H9 (cell line): ENCODE data around the gene FAM53A. TPM values are rescaled to one million over a fixed set of nuclear protein-coding genes. Genes with fewer than 3 reads are reported as not detected.

Experiments
- DNase-seq: peaks from one replicate; pipeline ENCODE4 v3.0.0-alpha.2; 2017
- H2AFZ ChIP-seq: one replicate; pipeline ENCODE4 v1.6.1; 2013; ENCODE audit warnings: mild to moderate bottlenecking, low read length, control low read depth, moderate library complexity
- H2AK5ac ChIP-seq: 2 replicates; pipeline ENCODE4 v1.6.1; 2013; ENCODE audit warnings: low read length, control low read depth, mixed read lengths; ENCODE audit not compliant: insufficient read length
- H2BK120ac ChIP-seq: one replicate; pipeline ENCODE4 v1.6.1; 2013; ENCODE audit warnings: low read depth, mild to moderate bottlenecking, low read length, control low read depth, inconsistent platforms; ENCODE audit not compliant: poor library complexity, severe bottlenecking
- H2BK12ac ChIP-seq: 2 replicates; pipeline ENCODE4 v1.6.1; 2013; ENCODE audit warnings: low read length, control low read depth, mixed read lengths, low read depth; ENCODE audit not compliant: insufficient read length
- H2BK15ac ChIP-seq: 2 replicates; pipeline ENCODE4 v1.6.1; 2013; ENCODE audit warnings: low read depth, low read length, control low read depth
- H2BK20ac ChIP-seq: one replicate; pipeline ENCODE4 v1.6.1; 2013; ENCODE audit warnings: low read depth, mild to moderate bottlenecking, low read length, control low read depth, inconsistent platforms; ENCODE audit not compliant: poor library complexity, severe bottlenecking
- H2BK5ac ChIP-seq: 2 replicates; pipeline ENCODE4 v1.6.1; 2013; ENCODE audit warnings: low read length, control low read depth, mixed read lengths; ENCODE audit not compliant: insufficient read length
- H3K14ac ChIP-seq: 2 replicates; pipeline ENCODE4 v1.6.1; 2013; ENCODE audit warnings: low read length, control low read depth; ENCODE audit not compliant: insufficient read depth
- H3K18ac ChIP-seq: 2 replicates; pipeline ENCODE4 v1.6.1; 2013; ENCODE audit warnings: low read depth, mild to moderate bottlenecking, mixed read lengths, low read length, control low read depth; ENCODE audit not compliant: insufficient read length
- H3K23ac ChIP-seq: 2 replicates; pipeline ENCODE4 v1.6.1; 2013; ENCODE audit warnings: low read length, control low read depth, mixed read lengths, low read depth; ENCODE audit not compliant: insufficient read length
- H3K23me2 ChIP-seq: 2 replicates; pipeline ENCODE4 v1.6.1; 2013; ENCODE audit warnings: low read depth, mild to moderate bottlenecking, mixed read lengths, low read length, control low read depth; ENCODE audit not compliant: insufficient read length, poor library complexity, severe bottlenecking
- H3K27ac ChIP-seq: 2 replicates; pipeline ENCODE4 v1.5.1; 2013; ENCODE audit warnings: low read length, control low read depth, mixed read lengths, low read depth; ENCODE audit not compliant: insufficient read length
- H3K27me3 ChIP-seq: 2 replicates; pipeline ENCODE4 v1.6.1; 2013; ENCODE audit warnings: low read length, control low read depth, inconsistent platforms; ENCODE audit not compliant: insufficient read depth
- H3K4ac ChIP-seq: 2 replicates; pipeline ENCODE4 v1.6.1; 2013; ENCODE audit warnings: low read depth, mild to moderate bottlenecking, control low read depth, inconsistent platforms, low read length, moderate library complexity
- H3K4me1 ChIP-seq: 2 replicates; pipeline ENCODE4 v1.6.1; 2013; ENCODE audit warnings: low read length, control low read depth, inconsistent platforms; ENCODE audit not compliant: insufficient read depth
- H3K4me2 ChIP-seq: 2 replicates; pipeline ENCODE4 v1.6.1; 2013; ENCODE audit warnings: low read length, control low read depth, mixed read lengths; ENCODE audit not compliant: insufficient read length, insufficient read depth
- H3K56ac ChIP-seq: 2 replicates; pipeline ENCODE4 v1.6.1; 2013; ENCODE audit warnings: low read depth, mild to moderate bottlenecking, mixed read lengths, low read length, control low read depth; ENCODE audit not compliant: insufficient read length
- H3K79me1 ChIP-seq: 2 replicates; pipeline ENCODE4 v1.6.1; 2013; ENCODE audit warnings: low read depth, mild to moderate bottlenecking, moderate library complexity, low read length, control low read depth, inconsistent platforms; ENCODE audit not compliant: insufficient read depth, poor library complexity, severe bottlenecking
- H3K79me2 ChIP-seq: 2 replicates; pipeline ENCODE4 v1.6.1; 2013; ENCODE audit warnings: low read length, control low read depth, inconsistent platforms; ENCODE audit not compliant: insufficient read depth
- H3K9ac ChIP-seq: 2 replicates; pipeline ENCODE4 v1.6.1; 2013; ENCODE audit warnings: low read length, control low read depth, mixed read lengths; ENCODE audit not compliant: insufficient read length; ENCODE audit errors: extremely low read depth
- H3K9me3 ChIP-seq: one replicate; pipeline ENCODE4 v1.6.1; 2013; ENCODE audit warnings: low read depth, low read length, inconsistent platforms; ENCODE audit not compliant: control insufficient read depth
- H3T11ph ChIP-seq: one replicate; pipeline ENCODE4 v1.6.1; 2013; ENCODE audit warnings: mild to moderate bottlenecking, low read length, control low read depth, inconsistent platforms
- H4K20me1 ChIP-seq: one replicate; pipeline ENCODE4 v1.6.1; 2013; ENCODE audit not compliant: control insufficient read depth, insufficient read length, insufficient read depth
- H4K5ac ChIP-seq: 2 replicates; pipeline ENCODE4 v1.6.1; 2013; ENCODE audit warnings: low read depth, mild to moderate bottlenecking, mixed read lengths, low read length, control low read depth; ENCODE audit not compliant: insufficient read length
- H4K8ac ChIP-seq: replicated peaks from 2 replicates; pipeline ENCODE4 v1.6.1; 2013; ENCODE audit warnings: low read length, control low read depth, mixed read lengths, low read depth; ENCODE audit not compliant: insufficient read length
- H4K91ac ChIP-seq: 2 replicates; pipeline ENCODE4 v1.6.1; 2013; ENCODE audit warnings: low read depth, mild to moderate bottlenecking, moderate library complexity, mixed read lengths, low read length, control low read depth; ENCODE audit not compliant: insufficient read length
- H3K27ac Mint-ChIP-seq, 3 experiments: 2 replicates in 2 of 3; 3 replicates in 1 of 3; pipeline ENCODE4 v1.8.0; 2020 to 2021; ENCODE audit warnings: mixed read lengths in 3 of 3, mild to moderate bottlenecking in 1 of 3, moderate library complexity in 1 of 3
- H3K27me3 Mint-ChIP-seq: 2 replicates; pipeline ENCODE4 v1.8.0; 2021; ENCODE audit warnings: low read depth, mild to moderate bottlenecking, moderate library complexity, mixed read lengths
- H3K36me3 Mint-ChIP-seq, 3 experiments: 2 replicates in 2 of 3; 3 replicates in 1 of 3; pipeline ENCODE4 v1.8.0; 2020 to 2021; ENCODE audit warnings: low read depth in 3 of 3, mixed read lengths in 3 of 3; ENCODE audit not compliant: insufficient read depth in 1 of 3
- H3K4me1 Mint-ChIP-seq, 2 experiments: 2 replicates each; pipeline ENCODE4 v1.8.0; 2020; ENCODE audit warnings: mixed read lengths in 2 of 2
- H3K4me3 Mint-ChIP-seq, 2 experiments: 2 replicates in 1 of 2; 3 replicates in 1 of 2; pipeline ENCODE4 v1.8.0; 2020 to 2021; ENCODE audit warnings: mild to moderate bottlenecking in 2 of 2, mixed read lengths in 2 of 2, moderate library complexity in 1 of 2
- H3K9me3 Mint-ChIP-seq, 2 experiments: 2 replicates in 1 of 2; 3 replicates in 1 of 2; pipeline ENCODE4 v1.8.0; 2020; ENCODE audit warnings: mild to moderate bottlenecking in 2 of 2, mixed read lengths in 2 of 2, moderate library complexity in 1 of 2
- WGBS: extraction: QIAGEN DNeasy Blood & Tissue Kit; methylation state at CpG from one replicate; pipeline ENCODE4 v1.1.7; 2013; ENCODE audit warnings: missing lambda C conversion rate, low lambda C conversion rate, mixed read lengths; ENCODE audit not compliant: insufficient read length; ENCODE audit errors: extremely low coverage; 5-methylcytosine and 5-hydroxymethylcytosine counted together
- total RNA-seq: library from RNA; stranded (reverse); gene quantifications from 2 replicates; pipeline ENCODE4 v1.2.1, GENCODE V29; 2021
- TF ChIP-seq, protein P1 (sequence below): fragments of 200-600 bp; sonication (generic); conservative IDR thresholded peaks from 3 replicates; pipeline ENCODE4 v1.8.0; 2021; ENCODE audit warnings: antibody characterized with exemption, mild to moderate bottlenecking

Gene FAM53A
- total RNA-seq, 1 experiment from 2014 or later, result 2.4 TPM

GRCh38 chr4:1597021-1597931, 86.8 kb downstream of the FAM53A start:
- no peak overlapping the region for H3K18ac ChIP-seq
- H3K9me3 ChIP-seq, result no peaks in the 10 kb centered on the region
- H3K4ac ChIP-seq, result no peak overlapping the region
- H4K8ac ChIP-seq, result no peak overlapping the region
- no peak overlapping the region for H3K9ac ChIP-seq
- H2AFZ ChIP-seq, result no peak overlapping the region
- Mint-ChIP-seq H3K4me3 (no peak overlapping the region), H3K9me3 (no peaks in the 10 kb centered on the region), H3K4me1 (peaks cover 0 to 15% of the 10 kb centered on the region in 2 experiments; a peak in 2 of 4 replicates), H3K36me3 (no peaks in the 10 kb centered on the region), H3K27ac (no peak overlapping the region), H3K27me3 (peaks cover 2% of the 10 kb centered on the region; the same call in 1 of the 2 replicates)
- no peak overlapping the region for H3K56ac ChIP-seq
- no peak overlapping the region for H2BK120ac ChIP-seq
- DNase-seq, result no peak
- H3K79me2 ChIP-seq, result no peaks in the 10 kb centered on the region
- no peak overlapping the region for H3K14ac ChIP-seq
- no peaks in the 10 kb centered on the region for H3K23me2 ChIP-seq
- TF ChIP-seq, protein P1, sequence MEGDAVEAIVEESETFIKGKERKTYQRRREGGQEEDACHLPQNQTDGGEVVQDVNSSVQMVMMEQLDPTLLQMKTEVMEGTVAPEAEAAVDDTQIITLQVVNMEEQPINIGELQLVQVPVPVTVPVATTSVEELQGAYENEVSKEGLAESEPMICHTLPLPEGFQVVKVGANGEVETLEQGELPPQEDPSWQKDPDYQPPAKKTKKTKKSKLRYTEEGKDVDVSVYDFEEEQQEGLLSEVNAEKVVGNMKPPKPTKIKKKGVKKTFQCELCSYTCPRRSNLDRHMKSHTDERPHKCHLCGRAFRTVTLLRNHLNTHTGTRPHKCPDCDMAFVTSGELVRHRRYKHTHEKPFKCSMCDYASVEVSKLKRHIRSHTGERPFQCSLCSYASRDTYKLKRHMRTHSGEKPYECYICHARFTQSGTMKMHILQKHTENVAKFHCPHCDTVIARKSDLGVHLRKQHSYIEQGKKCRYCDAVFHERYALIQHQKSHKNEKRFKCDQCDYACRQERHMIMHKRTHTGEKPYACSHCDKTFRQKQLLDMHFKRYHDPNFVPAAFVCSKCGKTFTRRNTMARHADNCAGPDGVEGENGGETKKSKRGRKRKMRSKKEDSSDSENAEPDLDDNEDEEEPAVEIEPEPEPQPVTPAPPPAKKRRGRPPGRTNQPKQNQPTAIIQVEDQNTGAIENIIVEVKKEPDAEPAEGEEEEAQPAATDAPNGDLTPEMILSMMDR, result no peak
- no peak overlapping the region for H3K23ac ChIP-seq
- H3K79me1 ChIP-seq, result no peaks in the 10 kb centered on the region
- no peak overlapping the region for H3T11ph ChIP-seq
- H2BK15ac ChIP-seq, result no peak overlapping the region
- H3K4me1 ChIP-seq, result no peaks in the 10 kb centered on the region
- no peak overlapping the region for H2BK20ac ChIP-seq
- no peak overlapping the region for H2AK5ac ChIP-seq
- H3K27ac ChIP-seq, result no peak overlapping the region
- H4K20me1 ChIP-seq, result no peaks in the 10 kb centered on the region
- H4K91ac ChIP-seq, result no peak overlapping the region
- no peak overlapping the region for H2BK5ac ChIP-seq
- H3K27me3 ChIP-seq, result no peaks in the 10 kb centered on the region
- H4K5ac ChIP-seq, result no peak overlapping the region
- no peak overlapping the region for H2BK12ac ChIP-seq
- no peak overlapping the region for H3K4me2 ChIP-seq
- no CpG with 5 or more reads among the region's 26 CpGs for WGBS
